Jurkat, Clone E6-1 (cell line): ENCODE data around the gene FBXO10.
"Not testable (repeated sequence)": the region's sequence is repeated elsewhere in the genome, so short reads cannot be mapped to it uniquely, and the experiment has no call there.

Experiments
- DNase-seq: peaks from one replicate; pipeline ENCODE4 v3.0.0-alpha.2; 2011; ENCODE audit warnings: low read depth, low spot score
- H3K4me3 ChIP-seq: 2 replicates; pipeline ENCODE4 v1.5.1; 2011; ENCODE audit warnings: mild to moderate bottlenecking, low read length, control low read depth, moderate library complexity

The FBXO10 gene

GRCh38 chr9:37520641-37521040, 55.5 kb downstream of the FBXO10 start:
- H3K4me3 ChIP-seq: no peak overlapping the region
- no peak for DNase-seq

GRCh38 chr9:37517923-37518322, 58.3 kb downstream of the FBXO10 start:
- DNase-seq: no peak
- no peak overlapping the region for H3K4me3 ChIP-seq

DNA sequence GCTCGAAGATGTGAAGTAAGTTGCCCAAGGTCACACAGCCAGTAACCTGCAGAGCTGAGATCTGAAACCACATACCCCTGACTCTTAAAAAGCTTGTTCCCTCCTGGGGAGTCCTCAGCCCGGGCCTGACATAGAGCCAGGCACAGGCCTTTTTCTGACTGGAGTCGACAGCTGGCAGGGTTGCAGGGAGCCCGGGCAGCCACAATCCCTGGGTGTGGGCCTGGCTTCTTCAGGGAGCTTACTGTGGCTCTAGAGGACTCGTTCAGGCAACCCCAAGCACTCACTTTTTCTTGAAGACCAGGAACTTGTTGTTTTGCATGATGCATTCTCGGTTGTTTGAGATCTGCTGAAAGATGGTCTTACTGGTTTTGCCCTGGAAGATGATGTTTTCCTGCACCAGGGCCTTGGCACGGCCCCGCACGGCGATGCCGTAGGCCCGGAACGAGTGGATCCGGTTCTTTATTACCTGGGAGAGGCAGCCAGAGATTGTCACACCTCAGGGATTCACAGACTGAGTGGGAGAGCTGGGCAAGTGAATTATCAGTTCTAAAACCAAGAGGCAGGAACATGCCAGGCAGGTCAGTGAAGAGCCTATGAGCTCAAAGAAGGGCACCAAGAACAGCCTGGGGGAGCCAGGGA, 60.4 kb downstream of the FBXO10 start:
- no peak overlapping the region for H3K4me3 ChIP-seq
- DNase-seq: no peak

DNA sequence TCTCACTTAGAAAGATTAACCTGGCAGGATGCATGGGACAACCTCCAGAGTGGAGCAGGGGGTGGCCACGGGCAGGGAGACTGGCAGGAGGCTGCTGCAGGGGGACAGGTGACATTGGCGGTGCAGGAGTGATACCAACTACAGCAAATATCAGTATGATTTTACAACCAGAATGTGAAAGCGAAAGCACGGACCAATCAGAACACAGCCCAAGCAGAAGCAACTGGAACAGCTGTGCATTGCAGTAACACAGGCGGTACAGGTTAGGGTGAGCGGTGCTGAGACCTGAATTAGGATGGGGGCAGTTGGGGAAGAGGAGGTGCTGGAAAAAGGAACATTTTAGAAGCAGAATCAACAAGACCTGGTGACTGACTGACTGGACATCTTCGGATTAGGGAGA, 61.2 kb downstream of the FBXO10 start:
- H3K4me3 ChIP-seq: no peak overlapping the region
- DNase-seq: no peak

- DNase-seq, H3K4me3 ChIP-seq: not testable (repeated sequence)
Measured at GRCh38 chr9:37514415-37514814, 61.8 kb downstream of the FBXO10 start.

- DNase-seq: no peak
Measured at GRCh38 chr9:37512437-37512836, 63.7 kb downstream of the FBXO10 start.

DNA sequence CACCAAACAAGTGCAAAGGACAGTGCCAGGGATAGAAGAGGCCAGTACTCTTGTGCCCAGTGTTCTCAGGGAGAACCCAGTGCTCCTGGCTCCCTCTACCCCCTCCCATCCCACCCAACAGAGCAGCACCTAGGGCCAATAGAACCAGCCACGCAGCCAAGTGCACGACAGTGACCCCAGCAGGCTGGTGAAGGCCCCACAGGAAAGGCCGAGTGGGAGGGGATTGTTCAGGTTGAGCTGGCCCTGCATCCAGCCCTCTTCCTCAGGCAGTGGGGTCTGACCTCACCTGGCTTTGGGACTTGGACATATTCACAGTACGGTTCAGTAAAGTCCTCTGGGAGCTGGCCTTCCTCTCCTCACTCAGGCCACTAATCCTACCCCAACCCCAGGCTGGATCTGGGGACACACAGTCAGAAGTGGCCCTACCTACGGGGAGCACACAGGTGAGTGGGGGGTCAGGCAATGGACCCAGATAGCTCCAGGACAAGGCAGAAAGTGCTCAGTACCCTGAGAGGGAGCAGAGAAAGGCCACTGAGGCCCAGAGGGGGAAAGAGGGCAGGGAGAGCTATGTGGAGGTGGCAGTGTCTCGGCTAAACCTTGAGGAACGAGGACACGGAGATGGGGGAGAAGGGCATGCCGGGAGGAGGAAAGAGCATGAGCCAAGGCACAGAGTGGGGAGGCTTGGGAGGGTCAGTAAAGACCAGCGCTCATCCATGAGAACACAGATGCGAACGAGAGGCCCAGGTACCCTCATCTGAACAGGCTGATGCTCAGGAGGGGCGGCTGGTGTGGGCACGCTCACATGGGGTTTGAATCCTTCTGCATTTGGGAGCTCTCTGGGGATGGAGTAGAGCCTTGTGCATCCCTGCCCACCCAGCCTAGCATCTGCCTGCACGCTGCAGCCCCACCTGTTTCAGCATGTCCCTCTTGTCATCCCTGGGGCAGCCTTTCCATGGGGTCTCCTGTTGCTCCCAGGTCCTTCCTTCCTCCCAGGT, 64.9 kb downstream of the FBXO10 start:
- no peak for DNase-seq
- no peak overlapping the region for H3K4me3 ChIP-seq

More at GRCh38 chr9:37512437-37512836, 63.7 kb downstream of the FBXO10 start:
- no peak overlapping the region for H3K4me3 ChIP-seq

DNA sequence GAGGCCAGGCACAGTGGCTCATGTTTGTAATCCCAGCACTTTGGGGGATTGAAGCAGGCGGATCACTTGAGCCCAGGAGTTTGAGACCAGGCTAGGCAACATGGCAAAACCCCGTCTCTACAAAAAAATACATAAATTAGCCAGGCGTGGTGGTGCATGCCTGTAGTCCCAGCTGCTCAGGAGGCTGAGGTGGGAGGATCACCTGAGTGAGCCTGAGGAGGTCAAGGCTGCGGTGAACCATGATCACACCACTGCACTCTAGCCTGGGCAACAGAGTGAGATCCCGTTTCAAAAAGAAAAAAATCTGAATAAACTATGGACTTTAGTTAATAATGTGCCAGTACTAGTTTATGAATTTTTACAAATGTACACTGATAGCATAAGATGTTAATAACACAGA, 66.1 kb downstream of the FBXO10 start:
- H3K4me3 ChIP-seq, DNase-seq: not testable (repeated sequence)

DNA sequence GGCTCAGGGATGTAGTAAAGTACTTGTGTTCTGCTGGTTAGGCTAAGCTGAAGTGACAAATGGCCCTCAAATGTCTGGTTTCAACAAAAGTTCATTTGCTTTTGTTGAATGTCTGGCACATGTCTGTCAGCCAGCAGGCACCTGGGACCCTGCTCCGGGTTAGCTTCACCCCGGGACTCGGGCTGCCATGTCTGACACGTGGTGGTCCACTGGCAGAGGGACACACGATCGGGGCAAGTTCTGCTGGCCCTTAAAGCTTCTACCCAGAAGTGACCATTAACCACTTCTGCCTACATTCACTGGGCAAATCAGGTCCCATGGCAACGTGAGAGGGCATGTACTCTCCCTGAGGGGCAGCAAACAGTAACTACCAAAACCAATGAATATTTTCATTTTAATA, 66.6 kb downstream of the FBXO10 start:
- no peak overlapping the region for H3K4me3 ChIP-seq
- no peak for DNase-seq

GRCh38 chr9:37508834-37509206, 67.4 kb downstream of the FBXO10 start:
- H3K4me3 ChIP-seq: no peak overlapping the region
- no peak for DNase-seq

- no peak for DNase-seq
- H3K4me3 ChIP-seq: no peak overlapping the region
Measured at GRCh38 chr9:37508135-37508833, 67.9 kb downstream of the FBXO10 start.

GRCh38 chr9:37507566-37508134, 68.5 kb downstream of the FBXO10 start:
- H3K4me3 ChIP-seq: no peak overlapping the region
- DNase-seq: no peak

DNA sequence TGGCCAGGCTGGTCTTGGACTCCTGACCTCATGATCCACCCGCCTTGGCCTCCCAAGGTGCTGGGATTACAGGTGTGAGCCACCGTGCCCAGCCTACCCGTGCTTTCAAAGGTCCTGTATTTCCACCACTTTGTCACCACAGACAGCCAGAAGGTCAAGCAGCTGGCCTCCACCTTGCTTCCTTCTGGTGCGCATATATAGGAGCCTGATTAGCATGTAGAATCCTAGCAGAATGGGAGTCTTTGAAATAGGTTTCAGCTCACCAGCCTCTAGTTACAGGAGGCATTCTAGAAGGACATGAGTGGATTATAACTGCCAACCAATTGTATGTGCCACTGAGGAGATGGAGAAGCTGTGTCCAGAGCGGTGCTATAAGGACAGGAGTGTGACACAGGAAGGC, 71.6 kb downstream of the FBXO10 start:
- no peak overlapping the region for H3K4me3 ChIP-seq
- no peak for DNase-seq

DNA sequence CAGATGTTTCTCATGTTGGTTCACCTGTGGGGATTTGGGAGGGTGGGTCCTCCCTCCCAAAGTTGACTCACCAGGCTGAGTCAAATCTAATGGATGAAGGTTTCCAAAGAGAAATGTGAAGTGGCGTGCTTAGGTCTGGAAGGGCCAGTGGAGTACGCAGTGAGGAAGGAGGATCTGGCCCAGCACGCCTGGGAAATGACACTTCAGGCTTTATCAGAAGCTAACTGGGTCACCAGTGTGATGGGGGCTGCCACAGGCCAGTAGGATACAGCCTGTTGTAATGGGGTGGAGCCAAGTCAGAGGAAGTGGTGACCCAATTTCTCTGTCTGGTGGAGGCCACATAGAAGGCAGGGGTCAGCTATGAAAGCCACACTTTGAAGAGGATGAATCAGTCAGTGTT, 72.4 kb downstream of the FBXO10 start:
- DNase-seq: no peak
- H3K4me3 ChIP-seq: no peak overlapping the region

GRCh38 chr9:37501957-37502596, 74.1 kb downstream of the FBXO10 start:
- no peak overlapping the region for H3K4me3 ChIP-seq
- DNase-seq: no peak

DNA sequence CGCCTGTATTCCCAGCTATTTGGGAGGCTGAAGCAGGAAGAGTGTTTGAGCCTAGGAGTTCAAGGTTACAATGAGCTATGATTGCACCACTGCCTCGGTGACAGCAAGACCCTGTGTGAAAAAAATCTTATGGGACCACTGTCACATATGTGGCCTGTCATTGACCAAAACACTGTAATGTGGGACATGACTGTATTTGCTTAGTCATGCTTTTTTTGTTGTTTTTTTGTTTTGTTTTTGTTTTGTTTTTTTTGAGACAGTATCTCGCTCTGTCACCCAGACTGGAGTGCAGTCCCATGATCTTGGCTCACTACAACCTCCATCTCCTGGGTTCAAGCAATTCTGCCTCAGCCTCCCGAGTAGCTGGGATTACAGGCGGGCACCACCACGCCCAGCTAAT, 76.9 kb downstream of the FBXO10 start:
- H3K4me3 ChIP-seq: no peak overlapping the region
- no peak for DNase-seq

DNA sequence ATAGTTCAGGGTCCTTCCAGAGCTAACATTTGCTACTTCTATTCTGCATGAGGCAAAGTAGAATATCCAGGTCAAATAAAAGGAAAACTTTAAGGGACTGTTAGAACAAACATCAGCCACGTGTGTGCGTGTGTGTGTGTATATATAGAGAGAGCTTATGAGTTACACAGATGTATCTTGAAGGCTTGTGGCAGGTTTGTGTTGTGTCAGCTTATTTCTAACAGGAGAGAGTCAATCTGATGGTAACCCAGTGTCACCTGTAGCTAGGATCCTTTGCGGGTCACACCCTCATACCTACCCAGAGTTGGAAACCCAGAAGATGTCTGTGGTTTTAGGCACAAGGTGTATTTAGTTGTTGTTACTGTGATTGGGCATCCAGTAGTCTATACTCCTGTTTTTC, 77.7 kb downstream of the FBXO10 start:
- DNase-seq: no peak
- no peak overlapping the region for H3K4me3 ChIP-seq

- no peak overlapping the region for H3K4me3 ChIP-seq
- DNase-seq: no peak
Measured at GRCh38 chr9:37497320-37497719, 78.9 kb downstream of the FBXO10 start.

DNA sequence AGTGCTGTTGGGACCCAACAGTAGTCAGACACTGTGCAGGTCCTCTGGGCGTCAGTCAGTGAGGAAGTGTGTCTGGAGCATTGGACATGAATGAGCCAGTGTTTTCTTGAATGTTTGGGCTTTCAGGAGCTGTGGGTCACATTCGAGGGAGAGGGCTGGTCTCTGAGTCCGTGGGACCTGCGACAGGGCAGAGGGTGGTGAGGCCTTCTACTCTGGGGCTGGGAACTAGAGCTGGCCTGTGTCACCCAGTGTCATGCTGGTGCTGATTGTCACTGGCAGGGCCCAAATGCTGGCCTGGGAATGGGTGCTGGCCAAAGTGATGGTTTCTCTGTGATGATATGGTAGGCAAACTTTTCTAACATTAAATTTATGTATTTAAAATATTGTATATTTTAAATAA, 80.2 kb downstream of the FBXO10 start:
- no peak for DNase-seq
- H3K4me3 ChIP-seq: no peak overlapping the region
